HTR-8/SVneo (cell line): ENCODE measurements around the gene TSPAN4.

Experiments
- DNase-seq: peaks from one replicate; pipeline ENCODE4 v3.0.0; 2011; ENCODE audit warnings: low spot score, mixed read lengths; ENCODE audit not compliant: insufficient read length
- FAIRE-seq: peaks from 2 replicates; lab custom pipeline; 2011; peaks lifted over from hg19 to GRCh38; lab: Jason Lieb, UNC

TSPAN4 gene

DNA sequence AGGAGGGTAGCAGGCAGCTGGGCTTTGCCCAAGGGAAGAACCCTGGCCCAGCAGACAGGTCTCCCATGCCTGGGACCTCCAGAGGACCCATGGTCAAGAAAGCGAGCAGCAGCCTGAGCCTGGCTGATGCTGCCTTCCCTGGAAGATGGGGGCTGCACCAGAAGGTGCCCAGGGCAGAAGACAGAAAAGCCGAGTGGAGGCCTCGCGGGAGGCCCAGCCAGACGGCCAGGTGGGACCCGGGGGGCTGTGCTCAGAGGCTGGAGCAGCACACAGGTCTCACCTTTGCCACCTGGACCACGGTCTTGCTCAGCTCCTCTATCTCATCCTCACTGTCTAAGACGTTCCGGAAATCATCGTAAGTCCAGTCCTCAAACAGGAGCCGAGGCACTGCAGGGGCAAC is 57.1 kb downstream of the TSPAN4 start:
- FAIRE-seq, result no peak
- DNase-seq, result no peak

GRCh38 chr11:900545-900944 is 57.9 kb downstream of the TSPAN4 start:
- FAIRE-seq, result no peak
- no peak for DNase-seq

DNA sequence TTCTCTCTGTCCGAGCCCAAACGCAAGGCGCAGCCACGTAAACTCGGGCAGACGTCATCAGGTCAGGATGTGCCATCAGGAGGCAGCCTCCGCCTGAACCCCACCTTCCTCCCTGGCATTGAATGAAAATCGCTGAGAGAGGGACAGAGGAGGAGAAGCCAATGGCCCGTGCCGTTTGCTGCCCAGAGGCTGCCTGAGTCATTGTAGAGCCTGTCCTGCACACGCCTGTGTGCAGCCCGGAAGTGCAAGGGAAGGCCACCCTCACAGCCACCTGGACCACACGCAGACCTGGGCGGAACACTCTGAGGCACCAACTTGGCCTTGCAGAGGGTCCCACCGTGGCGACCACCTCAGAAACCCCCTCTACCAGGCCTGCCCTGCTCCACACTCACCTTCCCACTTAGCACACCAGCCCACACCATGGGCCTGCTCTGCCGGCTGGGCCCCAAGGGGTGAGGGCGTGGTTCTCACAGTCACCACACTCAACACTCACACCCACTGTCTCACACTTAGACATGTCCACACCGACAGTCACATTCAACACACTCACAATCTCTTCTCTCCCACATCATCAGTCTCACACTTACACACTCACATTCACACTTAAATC is 58.9 kb downstream of the TSPAN4 start:
- FAIRE-seq (peak; percentile 48), DNase-seq (no peak)

DNA sequence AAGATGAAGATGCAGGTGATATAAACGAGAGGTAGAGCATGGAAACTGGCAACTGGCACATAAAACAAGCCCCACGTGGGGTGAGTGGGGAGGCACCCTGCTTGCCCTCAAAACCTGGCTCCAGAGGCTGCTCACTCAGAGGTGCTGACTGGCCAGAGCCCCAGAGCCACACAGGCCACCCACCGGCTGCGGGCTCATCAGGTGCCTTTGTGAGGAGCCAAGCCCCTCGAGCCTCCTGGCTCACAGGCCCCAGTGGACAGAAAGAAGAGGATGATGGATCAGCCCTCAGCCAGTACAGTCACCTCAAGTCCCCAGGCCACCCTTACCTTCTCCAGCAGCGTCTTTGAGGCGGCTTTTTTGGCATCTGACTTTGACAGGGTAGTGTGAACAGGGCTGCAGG is 61.7 kb downstream of the TSPAN4 start:
- no peak for FAIRE-seq
- DNase-seq, result no peak

GRCh38 chr11:905952-906351 is 63.3 kb downstream of the TSPAN4 start:
- no peak for FAIRE-seq
- DNase-seq, result no peak

DNA sequence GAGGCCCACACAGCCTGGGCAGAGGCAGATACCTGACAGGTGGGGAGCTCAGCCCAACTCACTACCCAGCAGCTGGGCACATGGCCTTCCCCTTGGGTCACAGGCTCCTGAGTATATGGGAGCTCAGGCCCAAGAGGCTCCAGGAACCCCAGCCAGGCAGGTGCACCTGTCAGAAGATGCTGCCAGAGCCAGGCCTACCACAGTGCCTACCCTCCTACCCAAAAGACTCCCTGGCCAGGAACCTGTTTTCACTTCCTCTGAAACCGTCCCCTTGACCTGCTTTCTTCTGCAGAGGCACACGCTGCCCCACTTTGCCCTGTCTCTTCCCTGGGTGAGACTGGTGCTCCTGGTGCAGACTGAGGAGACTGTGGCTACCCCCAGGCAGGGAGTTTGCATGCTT is 65.0 kb downstream of the TSPAN4 start:
- FAIRE-seq, result no peak
- DNase-seq, result no peak

- DNase-seq (no peak), FAIRE-seq (no peak)
These were observed 65.6 kb downstream of the TSPAN4 start for GRCh38 chr11:908273-908672.

DNA sequence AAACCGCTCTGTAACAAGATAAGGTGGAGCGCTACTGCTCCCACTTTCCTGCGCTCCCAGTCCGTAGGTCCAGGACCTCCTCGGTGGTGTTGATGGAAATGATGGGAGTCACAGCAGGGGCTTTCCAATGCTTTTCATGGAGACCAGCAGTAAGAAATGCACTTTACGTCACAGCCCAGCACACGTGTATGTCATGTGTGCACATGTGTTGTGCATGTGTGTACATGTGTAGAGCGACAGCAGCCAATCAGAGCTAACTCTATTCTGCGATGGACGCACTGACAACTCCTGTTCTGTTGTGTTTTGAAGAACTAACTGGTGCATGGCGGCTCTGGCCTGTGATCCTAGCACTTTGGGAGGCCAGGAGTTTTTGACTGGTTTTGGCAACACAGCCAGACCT is 66.8 kb downstream of the TSPAN4 start:
- DNase-seq (no peak), FAIRE-seq (peak; percentile 59)

GRCh38 chr11:910044-910588 is 67.5 kb downstream of the TSPAN4 start:
- DNase-seq (peak; percentile 29), FAIRE-seq (no peak)

DNA sequence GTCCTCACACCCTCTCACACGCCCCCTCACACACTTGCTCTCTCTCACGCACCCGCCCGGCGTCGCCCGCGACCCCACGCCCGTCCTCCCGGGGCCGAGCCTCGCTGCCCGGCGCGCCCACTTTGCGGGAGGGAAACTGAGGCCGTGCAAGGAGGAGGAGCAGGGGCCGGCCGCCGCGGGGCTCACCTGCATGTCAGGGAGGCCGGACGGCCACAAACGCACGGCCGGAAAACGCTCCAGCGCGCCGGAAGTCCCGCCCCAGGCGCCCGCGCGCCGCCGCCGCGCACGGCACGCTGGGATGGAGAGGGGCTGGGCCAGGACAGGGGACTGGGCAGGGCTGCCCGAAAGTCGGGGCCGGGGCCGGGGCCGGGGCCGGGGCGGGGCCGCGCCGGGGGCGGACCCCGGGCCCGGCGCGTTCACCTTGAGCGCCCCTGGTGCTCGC is 68.0 kb downstream of the TSPAN4 start, which contains the start of gene CHID1:
TSS of gene CHID1 (minus strand) at position 222 of the 442 bp plus-strand sequence. CDS start 5,994 bp downstream, outside the sequence.
- FAIRE-seq (peak; percentile 58), DNase-seq (peak; percentile 96)

- FAIRE-seq (peak; percentile 33), DNase-seq (peak; percentile 57)
These were observed 68.6 kb downstream of the TSPAN4 start for GRCh38 chr11:911031-911889.

DNA sequence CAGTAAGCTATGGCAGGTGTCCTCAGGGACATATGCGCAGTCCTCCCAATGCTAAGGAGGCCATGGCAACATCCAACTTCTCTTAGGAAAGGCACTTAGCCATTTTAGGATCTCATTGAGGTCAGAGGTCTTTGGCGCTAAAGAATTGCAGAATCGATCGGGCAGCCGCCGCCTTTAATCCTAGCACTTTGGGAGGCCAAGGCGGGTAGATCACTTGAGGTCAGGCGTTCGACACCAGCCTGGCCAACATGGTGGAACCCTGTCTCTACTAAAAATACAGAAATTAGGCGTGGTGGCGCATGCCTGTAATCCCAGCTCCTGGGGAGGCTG is 69.2 kb downstream of the TSPAN4 start:
- no peak for DNase-seq
- FAIRE-seq, result no peak

DNA sequence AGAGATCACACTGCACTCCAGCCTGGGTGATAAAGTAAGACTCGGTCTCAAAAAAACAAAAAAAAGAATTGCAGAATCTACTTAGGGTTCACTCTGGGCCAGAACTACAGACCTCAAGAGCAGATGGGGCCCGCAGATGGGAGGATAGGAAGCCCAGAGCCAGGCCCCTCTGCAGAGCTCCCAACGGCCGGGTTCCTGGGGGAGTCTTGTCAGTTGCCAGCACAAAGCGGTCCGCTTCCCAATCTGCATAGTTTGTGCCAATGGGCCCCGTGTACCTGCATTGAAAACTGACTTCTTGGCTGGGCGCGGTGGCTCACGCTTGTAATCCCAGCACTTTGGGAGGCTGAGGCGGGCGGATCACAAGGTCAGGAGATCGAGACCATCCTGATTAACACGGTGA is 69.6 kb downstream of the TSPAN4 start:
- DNase-seq, result no peak
- FAIRE-seq, result no peak

DNA sequence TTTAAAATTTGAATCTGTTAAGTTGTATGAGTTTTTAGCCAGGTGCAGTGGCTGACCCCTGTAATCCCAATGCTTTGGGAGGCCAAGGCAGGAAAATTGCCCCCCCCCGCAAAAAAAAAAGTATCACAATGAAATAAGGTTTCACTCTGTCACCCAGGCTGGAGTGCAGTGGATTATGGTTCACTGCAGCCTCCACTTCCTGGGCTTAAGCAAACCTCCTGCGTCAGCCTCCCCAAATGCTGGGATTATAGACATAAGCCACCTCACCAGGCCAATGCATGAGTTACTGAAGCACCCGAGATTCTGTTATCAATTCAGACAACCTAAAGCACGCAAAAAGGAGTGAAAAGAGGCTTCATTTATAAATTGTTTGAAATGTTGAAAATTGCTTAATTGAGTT is 70.4 kb downstream of the TSPAN4 start:
- no peak for FAIRE-seq
- DNase-seq, result no peak

DNA sequence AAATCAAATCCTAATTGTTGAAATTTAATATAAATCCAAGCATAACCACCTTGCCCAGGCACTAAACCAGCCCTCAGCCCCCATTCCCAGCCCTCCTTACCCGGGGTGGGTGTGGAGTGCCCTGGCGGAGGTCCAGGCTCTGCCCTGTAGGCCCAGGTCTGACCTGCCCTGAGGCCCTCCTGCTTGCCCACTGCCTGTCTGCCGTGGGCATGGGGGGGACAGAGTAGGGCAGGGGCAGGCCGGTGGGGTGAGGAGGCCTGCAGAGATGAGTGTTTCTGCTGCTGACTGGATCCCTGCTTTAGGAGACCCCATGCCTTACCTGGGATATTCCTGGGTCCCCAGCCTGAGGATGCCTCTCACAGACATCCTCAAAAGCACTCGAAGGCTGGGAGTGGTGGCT is 71.6 kb downstream of the TSPAN4 start:
- no peak for DNase-seq
- FAIRE-seq, result no peak

DNA sequence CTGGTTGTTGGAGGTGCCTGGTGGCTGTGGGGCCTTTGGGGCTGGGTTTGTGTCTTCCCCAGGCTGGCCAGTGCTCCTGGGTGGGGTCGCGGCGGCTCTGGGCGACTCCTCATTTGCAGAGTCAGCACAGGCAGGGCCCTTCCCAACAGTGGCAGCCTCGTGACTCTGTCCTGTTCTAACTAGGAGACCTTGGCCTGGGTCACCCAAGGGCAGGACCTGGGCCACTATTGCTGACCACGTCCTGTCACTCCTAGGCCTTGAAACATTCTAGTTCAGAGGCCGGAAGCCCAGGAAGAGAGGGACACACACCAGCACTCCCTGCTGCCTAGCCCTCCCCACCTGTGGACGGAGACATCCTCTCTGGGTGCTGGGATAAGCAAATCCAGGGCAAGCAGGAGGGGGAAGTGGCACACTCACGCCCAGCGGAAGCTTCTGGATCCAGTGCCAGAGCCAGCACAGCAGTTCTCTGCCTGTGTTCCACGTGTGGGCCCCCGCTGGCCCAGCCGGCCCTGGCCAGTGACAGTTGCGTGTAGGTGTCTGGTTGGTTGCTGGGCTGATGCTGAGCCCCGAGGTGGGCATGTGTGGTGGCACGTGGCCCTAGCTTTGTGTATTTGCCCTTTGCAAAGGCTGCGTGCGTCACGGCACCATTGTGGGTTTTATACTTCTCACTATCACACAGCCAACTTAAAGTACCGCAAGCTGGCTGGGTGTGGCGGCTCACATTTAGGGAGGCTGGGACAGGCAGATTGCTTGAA is 72.3 kb downstream of the TSPAN4 start:
- DNase-seq (no peak), FAIRE-seq (no peak)
